K562 (cell line): ENCODE data around the gene MAST4. TPM values are rescaled to one million over a fixed set of nuclear protein-coding genes. Genes with fewer than 3 reads are reported as not detected.

Experiments
- ATAC-seq: fragments of 200-7000 bp; cut with Tn5 transposase; 3 replicates; pipeline ENCODE4 v1.9.1; 2020; ENCODE audit warnings: moderate library complexity
- BruUV-seq: library from RNA; stranded (reverse); fragments of 400-500 nt; replicated peaks from 2 replicates; lab custom pipeline; 2021; lab: Mats Ljungman, UMichigan
- CTCF ChIA-PET: fragments of 300-600 bp; formaldehyde crosslinking; extraction: SDS; loops from one replicate; lab custom pipeline; 2021; ENCODE audit warnings: low intra/inter-chr PET ratio; lab: Yijun Ruan, JAX
- POLR2A ChIA-PET: fragments of 300-600, 350-650 bp; sonication (Branson Sonifier 250); formaldehyde crosslinking; extraction: SDS; loops from one replicate; lab custom pipeline; 2021; ENCODE audit warnings: antibody characterized with exemption, inconsistent platforms; lab: Yijun Ruan, JAX
- DNase-seq, 4 experiments: peaks; one replicate each; pipeline versions ENCODE4 v3.0.0 to v3.0.0-alpha.2; 2011 to 2018; ENCODE audit warnings: low spot score in 3 of 4, mixed read lengths in 3 of 4; ENCODE audit errors: extremely low read depth in 1 of 4
- FAIRE-seq: peaks from 2 replicates; lab custom pipeline; 2011; peaks lifted over from hg19 to GRCh38; lab: Jason Lieb, UNC
- H2AFZ ChIP-seq: 2 replicates; pipeline ENCODE4 v1.6.0; 2011; ENCODE audit warnings: low read depth, low read length, control low read depth, inconsistent platforms
- H3K27ac ChIP-seq: fragments of 200-600 bp; 3 replicates; pipeline ENCODE4 v1.8.0; 2011; ENCODE audit warnings: low read depth, mild to moderate bottlenecking, control low read depth, inconsistent platforms, low read length, moderate library complexity, mixed read lengths; ENCODE audit errors: extremely low read depth
- H3K27me3 ChIP-seq, 2 experiments: fragments of 300-600 bp in 1 of 2; 2 replicates in 1 of 2; 3 replicates in 1 of 2; pipeline versions ENCODE4 v1.6.0 to v1.8.0; 2011; ENCODE audit warnings: inconsistent platforms in 2 of 2, low read length in 2 of 2, mild to moderate bottlenecking in 1 of 2, mixed read lengths in 1 of 2, moderate library complexity in 1 of 2; ENCODE audit not compliant: control insufficient read depth in 2 of 2, insufficient read depth in 2 of 2
- H3K36me3 ChIP-seq: fragments of 300-600 bp; 3 replicates; pipeline ENCODE4 v1.8.0; 2011; ENCODE audit warnings: mild to moderate bottlenecking, low read length, inconsistent platforms; ENCODE audit not compliant: control insufficient read depth, insufficient read depth
- H3K4me1 ChIP-seq, 2 experiments: fragments of 200-600 bp in 1 of 2; replicated peaks in 1 of 2; 2 replicates in 1 of 2; 3 replicates in 1 of 2; pipeline versions ENCODE4 v1.5.1 to v1.8.0; 2011; ENCODE audit warnings: inconsistent platforms in 2 of 2, low read length in 2 of 2, mild to moderate bottlenecking in 1 of 2, mixed read lengths in 1 of 2, moderate library complexity in 1 of 2; ENCODE audit not compliant: control insufficient read depth in 2 of 2, insufficient read depth in 2 of 2
- H3K4me2 ChIP-seq: 2 replicates; pipeline ENCODE4 v1.6.1; 2011; ENCODE audit warnings: low read length, control low read depth, inconsistent platforms, mixed read lengths; ENCODE audit not compliant: insufficient read depth
- H3K4me3 ChIP-seq: fragments of 200-600 bp; sonication (generic), shearing (Covaris generic); 2 replicates; pipeline ENCODE4 v1.5.1; 2016; ENCODE audit warnings: control low read depth, inconsistent platforms
- H3K79me2 ChIP-seq: fragments of 200-600 bp; 3 replicates; pipeline ENCODE4 v1.8.0; 2011; ENCODE audit warnings: low read length, inconsistent platforms; ENCODE audit not compliant: control insufficient read depth, insufficient read depth
- H3K9ac ChIP-seq, 2 experiments: 2 replicates each; pipeline versions ENCODE4 v1.6.0 to v1.6.1; 2011; ENCODE audit warnings: low read depth in 2 of 2, low read length in 2 of 2, control low read depth in 1 of 2, inconsistent platforms in 1 of 2, mild to moderate bottlenecking in 1 of 2, mixed read lengths in 1 of 2; ENCODE audit not compliant: insufficient read depth in 1 of 2
- H3K9me1 ChIP-seq: one replicate; pipeline ENCODE4 v1.6.0; 2011; ENCODE audit warnings: inconsistent platforms, mild to moderate bottlenecking, low read length, moderate library complexity; ENCODE audit not compliant: control insufficient read depth, insufficient read depth
- H3K9me3 ChIP-seq: replicated peaks from 2 replicates; pipeline ENCODE4 v1.5.1; 2011; ENCODE audit warnings: low read depth, low read length, inconsistent platforms; ENCODE audit not compliant: control insufficient read depth, insufficient read depth
- H4K20me1 ChIP-seq: replicated peaks from 2 replicates; pipeline ENCODE4 v1.6.1; 2011; ENCODE audit warnings: low read length, inconsistent platforms, mixed read lengths; ENCODE audit not compliant: control insufficient read depth, insufficient read depth
- ARID1B ChIP-seq: fragments of 450-650 bp; IDR thresholded peaks from 2 replicates; pipeline ENCODE4 v1.6.1; 2016; ENCODE audit warnings: antibody characterized with exemption, mild to moderate bottlenecking, inconsistent platforms
- DDX20 ChIP-seq: fragments of 450-650 bp; IDR thresholded peaks from 2 replicates; pipeline ENCODE4 v1.6.1; 2016; ENCODE audit warnings: missing genetic modification characterization, low read depth, mild to moderate bottlenecking, missing compliant biosample characterization, moderate library complexity
- HMG20A ChIP-seq: fragments of 450-650 bp; formaldehyde crosslinking; conservative IDR thresholded peaks from 2 replicates; pipeline ENCODE4 v1.4.0; 2020; ENCODE audit warnings: mild to moderate bottlenecking, mixed read lengths
- SMAD4 ChIP-seq: fragments of 250-450 bp; sonication (Bioruptor Pico); conservative IDR thresholded peaks from 2 replicates; pipeline ENCODE4 v1.8.0; 2021; ENCODE audit warnings: inconsistent platforms, mild to moderate bottlenecking, moderate library complexity
- SMARCA5 ChIP-seq: fragments of 450-650 bp; IDR thresholded peaks from 2 replicates; pipeline ENCODE4 v1.6.1; 2016
- SRSF9 ChIP-seq: fragments of 200-400 bp; formaldehyde crosslinking; IDR thresholded peaks from 2 replicates; pipeline ENCODE4 v1.6.1; 2017; ENCODE audit warnings: low read depth, low read length, borderline replicate concordance
- ZBED1 ChIP-seq: IDR thresholded peaks from 2 replicates; pipeline ENCODE4 v1.6.1; 2014
- ZBTB40 ChIP-seq, 2 experiments: fragments of 450-650 bp in 1 of 2; sonication (generic) in 1 of 2; formaldehyde crosslinking in 1 of 2; IDR thresholded peaks; 2 replicates each; pipeline versions ENCODE4 v1.7.1 to v1.9.0; 2016 to 2022; ENCODE audit warnings: inconsistent platforms in 1 of 2, mild to moderate bottlenecking in 1 of 2, missing genetic modification reagents in 1 of 2
- ZFPM2 ChIP-seq: fragments of 250-450 bp; sonication (Bioruptor Pico); IDR thresholded peaks from 2 replicates; pipeline ENCODE4 v1.5.1; 2022; ENCODE audit warnings: mild to moderate bottlenecking
- ZNF445 ChIP-seq: fragments of 250-450 bp; sonication (Bioruptor Pico); IDR thresholded peaks from 2 replicates; pipeline ENCODE4 v1.4.0; 2020; ENCODE audit warnings: low read depth, mild to moderate bottlenecking, moderate library complexity
- ZNF785 ChIP-seq: fragments of 250-450 bp; sonication (Bioruptor Pico); IDR thresholded peaks from 2 replicates; pipeline ENCODE4 v1.4.0; 2020; ENCODE audit warnings: mild to moderate bottlenecking
- WGBS: fragments of 100-300 bp; shearing (Covaris generic); methylation state at CpG from one replicate; pipeline ENCODE4 v1.1.6; 2016; ENCODE audit warnings: low coverage, mixed read lengths; ENCODE audit not compliant: insufficient coverage; ENCODE audit errors: missing lambda C conversion rate; 5-methylcytosine and 5-hydroxymethylcytosine counted together
- in situ Hi-C: fragments of 300-500 bp; cut with MboI; formaldehyde crosslinking; loops from 4 replicates; pipeline ENCODE4 v1.15.0; 2018; ENCODE audit warnings: inconsistent platforms, mixed read lengths
- intact Hi-C: fragments of 100-400 bp; cut with micrococcal nuclease; formaldehyde crosslinking; loops from 2 replicates; pipeline ENCODE4 v1.14.2; 2022
- polyA plus RNA-seq, 8 experiments: library from polyadenylated mRNA; depleted of rRNA in 4 of 8; stranded (reverse) in 5 of 8; unstranded in 3 of 8; fragments of >200 nt; fragmentation: Nextera tagmentation in 2 of 8; fragmentation: Illumina TruSeq in 1 of 8; extraction: Ambion mirVana in 2 of 8; extraction: Trizol in 1 of 8; gene quantifications; 2 replicates each; pipeline versions ENCODE4 v1.2.1 to v1.2.3, GENCODE V29; 2011 to 2014; ENCODE audit warnings: inconsistent platforms in 1 of 8, missing spikeins in 1 of 8
- total RNA-seq, 7 experiments: library from RNA; depleted of rRNA in 6 of 7; stranded (reverse); fragments of >200 nt in 6 of 7; fragmentation: Illumina TruSeq in 2 of 7; extraction: Trizol in 2 of 7; gene quantifications; 2 replicates each; pipeline versions ENCODE4 v1.2.1 to v1.2.3, GENCODE V29; 2011 to 2021; ENCODE audit warnings: low replicate concordance in 1 of 7

The MAST4 gene
- total and polyA plus RNA-seq, 9 of the 15 experiments (the other 6 are each of a cell fraction or from before 2014, with no cell fraction given) = 0.88 to 10.1 (median 5.2) TPM

- ChIA-PET POLR2A (interaction anchor here (0.6 kb wide), 1 partner anchor 9 kb away, joined by 3 read pairs; no protein-coding TSS in a partner anchor), CTCF (no interaction called here)
- no peaks in the 10 kb centered on the region for H3K79me2 ChIP-seq
- H3K9me3 ChIP-seq = no peaks in the 10 kb centered on the region
- no peak overlapping the region for H3K4me2 ChIP-seq
- no peaks in the 10 kb centered on the region; a peak in 2 of 5 replicates for H3K27me3 ChIP-seq
- H3K36me3 ChIP-seq = no peaks in the 10 kb centered on the region
- no peak for FAIRE-seq
- no TSS peak for BruUV-seq
- in situ Hi-C loops (no loop called here), intact Hi-C loops (no loop called here)
- no peak for ATAC-seq
- no peaks in the 10 kb centered on the region for H4K20me1 ChIP-seq
- H3K4me1 ChIP-seq = no peaks in the 10 kb centered on the region
- no peak overlapping the region for H2AFZ ChIP-seq
- H3K9me1 ChIP-seq = no peaks in the 10 kb centered on the region
- WGBS = 0% methylated on average over 6 of the region's 6 CpGs
- DNase-seq = no peak
- H3K4me3 ChIP-seq = no peak overlapping the region
- H3K9ac ChIP-seq = no peak overlapping the region
- no peak overlapping the region for H3K27ac ChIP-seq
- TF ChIP-seq SRSF9 (no peak), ARID1B (no peak), DDX20 (no peak), ZNF785 (CRISPR knock-in tag) (no peak), HMG20A (CRISPR knock-in tag) (no peak), SMAD4 (no peak), SMARCA5 (no peak), ZBED1 (no peak), ZNF445 (CRISPR knock-in tag) (no peak), ZFPM2 (CRISPR knock-in tag) (no peak), ZBTB40 (IDR thresholded peaks at IDR 0.05) (no peak), ZBTB40 (CRISPR knock-in tag; IDR thresholded peaks at IDR 0.05) (no peak)
Measured at GRCh38 chr5:66717455-66718373, 121.5 kb downstream of the MAST4 start.
